Left kidney (tissue), 8 donors: ENCODE data around the gene FAM151B. TPM values are rescaled to one million over a fixed set of nuclear protein-coding genes. Genes with fewer than 3 reads are reported as not detected.
A peak's percentile ranks its signal among the peaks of the same experiment; 100 is the strongest.
"Not testable (repeated sequence)": the region's sequence is repeated elsewhere in the genome, so short reads cannot be mapped to it uniquely, and the experiment has no call there.

Experiments
- DNase-seq: peaks from one replicate; pipeline ENCODE4 v3.0.0-alpha.2; 2013
- long read RNA-seq, 8 donors: transcript quantifications; one replicate each; lab custom pipeline, GENCODE V29; 2026
- polyA plus RNA-seq: library from polyadenylated mRNA; unstranded; fragments of 120-200 nt; gene quantifications from one replicate; pipeline ENCODE4 v1.2.1, GENCODE V29; 2013; ENCODE audit not compliant: insufficient read length

The FAM151B gene, protein sequence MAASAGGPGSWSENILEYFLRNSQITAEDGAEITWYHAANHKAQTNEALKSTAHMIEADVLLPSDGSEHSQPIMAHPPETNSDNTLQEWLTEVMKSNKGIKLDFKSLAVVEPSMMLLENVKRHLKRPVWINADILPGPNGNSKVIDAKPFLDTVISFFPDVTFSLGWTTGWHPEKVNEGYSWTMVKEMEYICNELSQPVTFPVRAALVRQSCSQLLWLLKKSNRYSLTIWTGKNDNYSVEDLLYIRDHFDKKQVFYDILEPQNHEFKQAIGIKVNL
- 4.2 TPM for polyA plus RNA-seq
- long read RNA-seq, donor 1: 0 reads
- long read RNA-seq, donor 2: 0 reads
- long read RNA-seq, donor 3: 0 reads
- long read RNA-seq, donor 4: 0 reads
- long read RNA-seq, donor 5: 0 reads
- long read RNA-seq, donor 6, partial matches to known transcripts: 0 of 1 reads
- long read RNA-seq, donor 6, other reads (novel, unspliced or antisense): 0 of 1 reads
- long read RNA-seq, donor 7: 0 reads
- long read RNA-seq, donor 8: 0 reads

DNA sequence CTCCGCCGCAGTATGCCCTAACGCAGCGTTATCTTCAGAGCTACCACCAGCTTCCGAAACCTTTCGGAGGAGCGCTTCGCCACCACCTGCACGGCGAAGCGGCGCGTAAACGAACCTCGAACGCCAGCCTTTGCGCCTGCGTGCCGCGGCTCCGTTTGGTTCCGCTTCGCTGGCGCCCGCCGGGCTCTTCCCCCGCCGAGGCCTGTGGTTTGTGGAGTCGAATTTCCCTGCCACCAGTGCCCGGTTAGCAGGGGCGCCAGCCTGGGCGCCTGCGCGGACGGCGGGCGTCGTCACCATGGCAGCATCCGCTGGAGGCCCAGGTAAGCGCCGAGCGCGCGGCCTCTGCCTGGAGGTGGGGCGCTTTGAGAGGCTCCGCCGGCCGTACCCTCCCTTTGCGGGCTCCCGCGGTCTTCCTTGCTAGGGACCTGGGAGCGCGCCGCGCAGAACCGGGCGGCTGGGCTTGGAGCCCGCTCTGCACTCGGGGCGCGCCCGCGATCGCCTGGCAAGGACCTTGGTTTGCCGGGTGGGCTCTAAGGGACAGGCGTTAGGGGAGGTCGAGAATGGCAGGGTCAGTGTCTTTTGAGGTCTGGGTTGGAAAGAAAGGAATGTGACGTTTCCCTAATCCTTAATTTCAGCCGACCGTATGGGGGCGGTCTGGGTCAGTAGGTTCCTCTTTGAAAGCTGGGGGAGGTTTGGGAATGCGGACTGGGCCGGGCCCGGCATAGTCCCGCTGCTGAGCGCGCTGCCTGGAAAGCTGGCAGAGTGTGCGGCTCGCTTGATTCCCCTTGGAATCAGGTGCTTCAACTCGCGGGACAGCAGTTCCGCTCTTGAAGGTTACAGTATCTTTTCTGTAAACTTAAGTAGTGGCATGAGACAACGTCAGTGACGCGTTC is at the start of gene FAM151B:
Gene FAM151B (plus strand): TSS at position 272 of the 893 bp plus-strand sequence. CDS start 24 bp downstream, at position 296.
- DNase-seq: peak; percentile 91

DNA sequence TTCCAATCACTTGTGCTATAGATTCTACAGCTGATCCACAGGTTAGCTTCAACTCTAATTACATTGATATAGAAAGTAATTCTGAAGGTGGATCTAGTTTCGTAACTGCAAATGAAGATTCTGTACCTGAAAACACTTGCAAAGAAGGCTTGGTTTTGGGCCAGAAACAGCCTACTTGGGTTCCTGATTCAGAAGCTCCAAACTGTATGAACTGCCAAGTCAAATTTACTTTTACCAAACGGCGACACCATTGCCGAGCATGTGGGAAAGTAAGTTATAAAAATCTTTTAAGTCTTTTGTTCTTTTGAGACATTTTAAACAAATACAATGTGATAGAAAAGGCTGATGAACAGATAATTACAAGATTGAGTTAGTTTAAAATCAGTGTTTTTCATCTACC is 49.2 kb upstream of the FAM151B start:
- no peak for DNase-seq

DNA sequence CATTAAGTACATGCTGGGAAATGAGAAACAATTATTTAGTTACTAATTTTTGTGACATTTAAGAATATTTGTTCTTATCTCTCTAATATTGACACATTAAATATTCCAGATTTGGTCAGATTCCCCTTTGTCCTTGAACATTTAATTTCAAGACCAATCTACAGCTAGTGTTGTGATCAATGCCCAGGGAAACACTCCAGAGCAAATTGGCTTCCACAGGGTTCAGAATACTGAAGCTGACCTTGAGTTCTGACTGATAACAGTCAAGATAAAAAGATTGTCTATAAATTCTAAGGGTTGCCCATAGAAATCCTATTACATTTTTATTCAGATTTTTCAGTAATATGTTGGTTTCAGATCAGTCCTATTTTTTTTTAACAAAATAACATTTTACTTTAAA is 48.7 kb upstream of the FAM151B start:
- DNase-seq: no peak

DNA sequence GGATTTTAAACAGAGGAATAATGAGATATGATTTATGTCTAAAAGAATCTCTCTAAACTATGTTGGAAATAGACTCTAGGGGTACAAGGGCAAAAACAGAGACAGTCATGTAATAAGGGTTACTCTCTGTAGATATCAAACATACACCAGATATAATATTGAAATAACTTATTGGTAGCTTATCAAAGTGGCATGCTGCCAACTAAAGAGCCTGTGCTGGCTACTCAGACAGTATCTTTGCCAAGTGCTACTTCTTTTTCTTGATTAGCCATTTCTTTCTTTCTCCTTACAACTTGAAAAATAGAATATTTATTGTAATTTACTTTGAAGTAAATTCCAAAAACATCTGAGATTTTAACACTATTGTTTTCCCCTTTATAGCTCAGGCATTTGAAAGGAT is 45.2 kb upstream of the FAM151B start:
- no peak for DNase-seq

DNA sequence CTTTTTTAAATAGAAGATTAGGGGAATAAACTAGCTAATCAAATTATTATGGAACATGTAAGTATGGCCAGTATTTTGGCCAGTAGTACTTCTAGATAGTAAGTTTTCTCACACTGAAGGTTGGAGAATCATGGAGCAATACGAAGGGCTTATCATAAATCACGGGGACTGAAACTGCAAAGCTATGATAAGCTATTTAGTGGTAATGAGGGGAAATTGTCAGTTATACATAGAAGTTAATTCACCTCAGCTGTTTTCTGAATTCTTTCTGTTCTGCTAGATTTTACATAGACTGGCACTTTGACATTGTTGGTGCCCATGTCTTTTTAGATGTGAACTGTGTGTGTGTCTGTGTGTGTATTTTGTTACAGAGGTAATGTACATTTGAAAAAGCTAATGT is 34.5 kb upstream of the FAM151B start:
- no peak for DNase-seq

DNA sequence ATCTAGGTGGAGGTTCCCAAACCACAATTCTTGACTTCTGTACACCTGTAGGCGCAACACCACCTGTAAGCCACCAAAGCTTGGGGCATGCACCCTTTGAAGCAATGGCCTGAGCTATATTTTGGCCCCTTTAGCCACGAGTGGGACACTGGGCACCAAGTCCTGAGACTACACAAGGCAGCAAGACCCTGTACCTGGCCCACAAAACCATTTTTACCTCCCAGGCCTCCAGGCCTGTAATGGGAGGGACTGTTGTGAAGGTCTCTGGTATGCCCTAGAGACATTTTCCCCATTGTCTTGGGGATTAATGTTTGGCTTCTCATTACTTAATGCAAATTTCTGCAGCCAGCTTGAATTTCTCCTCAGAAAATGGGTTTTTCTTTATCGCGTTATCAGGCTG is 24.6 kb upstream of the FAM151B start:
- no peak for DNase-seq

DNA sequence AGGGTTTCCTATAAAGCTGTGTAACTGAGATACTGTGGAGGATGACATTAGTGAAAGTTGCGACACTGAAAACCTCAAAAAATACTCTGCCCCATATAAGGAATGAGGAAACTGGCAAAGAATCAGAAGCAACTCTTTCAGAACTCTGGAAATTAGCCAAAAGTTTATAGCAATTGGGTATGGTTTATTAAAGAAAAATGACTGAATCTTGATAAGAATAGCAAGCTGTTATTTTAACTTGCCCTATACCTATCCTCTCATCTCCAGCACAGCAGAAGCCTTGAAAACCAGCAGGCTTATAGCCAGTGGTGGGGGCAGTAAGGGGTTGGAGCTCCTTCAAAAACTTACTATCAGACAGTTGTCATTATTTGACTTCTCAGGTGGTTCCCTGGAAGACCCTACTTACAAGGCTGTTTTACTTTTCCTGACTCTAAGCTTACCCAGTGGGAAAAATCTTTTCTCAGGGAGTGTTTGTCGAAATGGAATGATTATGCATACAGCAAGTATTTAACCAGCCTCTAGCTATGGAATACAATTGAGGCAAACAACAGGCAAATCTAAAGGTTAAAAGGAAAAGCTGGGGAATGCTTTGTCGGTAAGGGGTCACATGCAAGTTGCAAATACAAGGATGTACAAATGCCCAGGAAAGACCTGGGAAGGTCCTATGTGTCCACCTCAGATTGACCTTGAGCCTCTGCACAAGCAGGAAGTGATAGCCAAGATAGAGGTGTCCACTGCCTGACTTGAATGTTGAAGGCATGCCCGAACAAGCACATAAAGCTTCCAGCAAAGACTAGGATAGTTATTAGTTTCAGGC is 21.0 kb upstream of the FAM151B start:
- no peak for DNase-seq

DNA sequence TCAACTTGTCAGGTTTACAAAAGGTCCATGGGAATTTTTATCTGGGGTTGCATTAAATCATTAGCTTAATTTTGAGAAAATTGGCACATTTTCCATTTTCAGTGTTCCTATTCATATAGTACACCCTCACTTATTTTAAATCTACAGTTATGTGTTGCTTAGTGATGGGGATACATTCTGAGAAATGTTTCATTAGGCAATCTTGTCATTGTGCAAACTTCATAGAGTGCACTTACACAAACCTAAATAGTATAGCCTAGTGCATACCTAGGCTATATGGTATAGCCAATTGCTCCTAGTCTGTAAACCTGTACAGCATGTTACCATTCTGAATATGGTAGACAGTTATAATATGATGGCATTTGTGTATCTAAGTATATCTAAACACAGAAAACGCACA is 19.8 kb upstream of the FAM151B start:
- DNase-seq: no peak

DNA sequence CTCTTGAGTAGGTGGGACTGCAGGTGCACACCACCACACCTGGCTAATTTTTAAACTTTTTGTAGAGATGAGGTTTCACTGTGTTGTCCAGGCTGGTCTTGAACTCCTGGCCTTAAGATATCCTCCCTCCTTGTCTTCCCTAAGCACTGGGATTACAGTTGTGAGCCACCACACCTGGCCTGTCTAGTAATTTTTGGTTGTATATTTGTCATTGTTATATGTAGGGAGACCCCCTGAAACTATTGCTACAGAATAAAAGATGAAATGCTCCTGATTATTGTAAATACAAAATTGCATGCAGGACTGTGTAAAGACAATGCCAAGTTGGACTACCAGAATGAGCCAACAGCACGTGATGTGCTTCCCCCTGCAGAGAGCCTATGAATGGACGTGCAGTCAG is 17.3 kb upstream of the FAM151B start:
- not testable (repeated sequence) for DNase-seq

DNA sequence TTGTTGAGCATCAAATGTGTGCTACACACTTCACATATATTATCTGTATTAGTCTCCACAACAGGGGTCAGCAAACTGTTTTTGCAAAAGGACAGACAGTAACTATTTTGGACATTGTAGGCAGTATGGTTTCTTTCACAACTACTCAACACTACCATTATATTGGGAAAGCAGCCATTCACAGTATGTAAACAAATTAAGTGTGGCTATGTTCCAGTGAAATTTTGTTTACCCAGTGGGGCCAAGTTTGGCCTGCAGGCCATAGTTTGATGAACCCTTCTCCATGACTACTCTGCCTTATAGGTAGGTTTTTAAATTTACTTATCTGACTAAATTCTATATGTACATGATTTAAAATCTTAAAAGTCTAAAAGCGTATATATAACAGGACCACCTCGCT is 13.0 kb upstream of the FAM151B start:
- no peak for DNase-seq

DNA sequence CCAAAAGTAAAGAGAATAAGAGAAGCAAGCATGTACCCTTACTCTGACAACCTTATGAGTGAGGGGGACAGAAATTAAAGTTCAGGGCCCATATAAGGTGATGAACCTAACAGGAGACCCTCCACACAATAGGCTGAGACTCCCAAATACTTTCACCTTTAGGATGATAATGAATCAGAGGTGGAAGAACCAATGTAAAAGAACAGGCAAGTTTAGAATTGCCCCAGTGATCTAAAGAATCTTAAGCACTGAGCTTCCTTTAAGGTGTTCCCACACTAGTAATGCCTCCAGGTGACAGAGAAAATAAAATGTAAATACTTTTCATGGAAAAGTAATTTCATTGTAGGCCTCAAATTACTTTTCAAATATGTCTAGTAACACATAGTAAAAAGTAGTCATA is 8.2 kb upstream of the FAM151B start:
- no peak for DNase-seq

DNA sequence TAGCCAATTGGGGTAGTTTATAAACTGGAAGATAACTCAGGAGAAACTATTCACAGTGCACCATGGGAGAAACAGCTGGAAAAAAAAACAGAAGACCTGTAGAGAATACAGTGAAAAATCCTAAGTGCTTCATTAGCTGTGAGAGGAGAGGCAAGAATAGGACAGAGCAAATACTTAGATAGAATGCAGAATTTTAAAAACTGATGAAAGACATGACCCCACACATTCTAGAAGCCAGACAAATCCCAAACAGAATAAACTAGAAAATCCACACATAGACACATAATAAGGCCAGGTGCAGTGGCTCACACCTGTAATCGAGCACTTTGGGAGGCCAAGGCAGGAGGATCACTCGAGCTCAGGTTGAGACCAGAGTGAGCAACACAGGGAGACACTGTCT is 7.5 kb upstream of the FAM151B start:
- DNase-seq: no peak

DNA sequence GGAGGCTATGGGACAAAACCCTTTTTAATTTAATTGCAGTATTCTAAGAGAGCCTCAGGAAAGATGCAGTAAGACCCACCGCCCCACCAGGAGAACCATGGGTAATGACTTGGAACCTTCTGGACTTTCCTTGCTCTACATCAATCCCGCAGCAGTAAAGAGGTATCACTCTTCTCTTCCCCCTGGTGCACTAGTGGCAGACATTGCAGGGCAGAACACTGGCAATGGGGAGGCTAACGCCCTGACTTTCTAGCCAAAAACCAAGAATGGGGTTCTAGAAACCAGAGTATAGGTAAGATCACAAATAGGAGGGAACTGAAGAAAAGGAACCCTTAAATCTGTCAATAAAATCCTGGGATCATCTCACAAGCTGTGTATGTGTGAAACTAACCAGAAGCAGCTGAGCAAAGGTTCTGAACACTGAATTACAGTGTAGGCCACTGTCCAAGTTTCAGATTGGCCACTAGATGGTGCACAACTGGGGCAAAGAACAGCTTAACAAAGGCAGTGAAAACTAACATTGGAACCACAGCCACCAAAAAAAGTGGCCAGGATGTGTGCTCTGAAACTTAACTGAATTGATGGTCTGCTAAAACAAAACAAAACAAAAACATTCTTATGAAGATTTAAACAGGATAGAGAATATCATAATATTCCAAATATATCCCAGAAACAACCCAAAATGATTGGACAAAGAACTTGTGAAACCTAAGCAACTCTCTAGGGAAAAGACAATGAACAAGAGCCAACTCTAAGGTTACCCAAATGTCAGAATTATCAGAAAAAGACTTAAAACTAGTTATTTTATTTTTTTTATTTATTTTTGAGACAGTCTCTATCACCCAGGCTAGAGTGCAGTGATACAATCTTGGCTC is 6.6 kb upstream of the FAM151B start:
- DNase-seq: no peak

DNA sequence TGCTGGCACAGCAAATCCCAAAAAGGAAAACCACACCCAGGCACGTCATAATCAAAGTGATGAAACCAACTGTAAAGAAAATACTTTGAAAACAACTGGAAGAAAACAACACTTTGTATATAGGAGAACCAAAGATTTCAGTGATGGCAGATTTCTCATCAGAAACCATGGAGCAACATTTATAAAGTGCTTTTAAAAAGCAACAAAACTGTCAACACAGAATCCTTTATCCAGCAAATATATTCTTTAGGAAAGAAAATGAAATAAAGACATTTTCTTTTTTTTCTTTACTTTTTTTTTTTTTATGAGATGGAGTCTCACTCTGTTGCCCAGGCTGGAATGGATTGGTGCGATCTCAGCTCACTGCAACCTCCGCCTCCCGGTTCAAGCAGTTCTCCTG is 5.3 kb upstream of the FAM151B start:
- no peak for DNase-seq

DNA sequence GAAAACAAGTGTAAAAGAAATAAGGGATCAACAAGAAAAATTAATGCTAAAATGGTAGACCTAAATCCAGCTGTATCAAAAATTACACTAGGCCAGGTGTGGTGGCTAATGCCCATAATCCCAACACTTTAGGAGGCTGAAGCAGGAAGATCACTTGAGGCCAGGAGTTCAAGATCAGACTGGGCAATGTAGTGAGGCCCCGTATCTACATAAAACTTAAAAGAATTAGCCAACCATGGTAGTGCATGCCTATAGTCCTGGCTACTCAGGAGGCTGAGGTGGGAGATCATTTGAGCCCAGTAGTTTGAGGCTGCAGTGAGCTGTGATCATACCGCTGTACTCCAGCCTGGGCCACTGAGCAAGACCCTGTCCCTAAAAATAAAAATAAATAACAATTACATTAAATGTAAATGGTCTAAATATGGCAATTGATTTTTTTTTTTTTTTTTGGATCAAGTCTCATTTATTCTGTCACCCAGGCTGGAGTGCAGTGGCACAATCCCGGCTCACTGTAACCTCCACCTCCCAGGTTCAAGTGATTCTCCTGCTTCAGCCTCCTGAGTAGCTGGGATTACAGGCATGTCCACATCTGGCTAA is 4.2 kb upstream of the FAM151B start:
- no peak for DNase-seq

DNA sequence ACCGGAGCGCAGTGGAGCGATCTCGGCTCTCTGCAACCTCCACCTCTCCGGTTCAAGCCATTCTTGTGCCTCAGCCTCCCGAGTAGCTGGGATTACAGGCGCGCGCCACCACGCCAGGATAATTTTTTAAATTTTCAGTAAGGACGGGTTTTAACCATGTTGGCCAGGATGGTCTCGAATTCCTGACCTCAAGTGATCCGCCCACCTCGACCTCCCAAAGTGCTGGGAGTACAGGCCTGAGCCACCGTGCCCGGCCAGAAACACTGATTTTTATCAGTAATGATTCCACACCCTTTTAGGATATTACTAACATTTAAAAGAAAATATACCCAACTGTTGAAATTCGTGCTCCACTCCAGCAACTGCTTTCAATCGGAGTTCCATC is 464 bp upstream of the FAM151B start:
- DNase-seq: no peak

DNA sequence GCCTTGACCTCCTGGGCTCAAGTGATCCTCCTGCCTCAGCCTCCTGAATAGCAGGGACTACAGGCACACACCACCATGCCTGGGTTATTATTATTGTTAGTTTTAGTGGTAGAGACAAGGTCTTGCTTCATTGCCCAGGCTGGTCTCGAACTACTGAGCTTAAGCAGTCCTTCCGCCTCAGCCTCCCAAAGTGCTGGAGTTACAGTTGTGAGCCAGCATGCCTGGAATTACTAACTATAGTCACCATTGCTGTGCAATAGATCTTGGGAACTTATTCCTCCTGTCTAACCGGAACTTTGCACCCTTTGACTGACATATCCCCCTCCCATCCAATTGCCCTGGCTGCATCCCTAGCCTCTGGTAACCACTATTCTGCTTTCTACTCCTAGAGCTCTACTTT is 3.4 kb downstream of the FAM151B start:
- DNase-seq: no peak

DNA sequence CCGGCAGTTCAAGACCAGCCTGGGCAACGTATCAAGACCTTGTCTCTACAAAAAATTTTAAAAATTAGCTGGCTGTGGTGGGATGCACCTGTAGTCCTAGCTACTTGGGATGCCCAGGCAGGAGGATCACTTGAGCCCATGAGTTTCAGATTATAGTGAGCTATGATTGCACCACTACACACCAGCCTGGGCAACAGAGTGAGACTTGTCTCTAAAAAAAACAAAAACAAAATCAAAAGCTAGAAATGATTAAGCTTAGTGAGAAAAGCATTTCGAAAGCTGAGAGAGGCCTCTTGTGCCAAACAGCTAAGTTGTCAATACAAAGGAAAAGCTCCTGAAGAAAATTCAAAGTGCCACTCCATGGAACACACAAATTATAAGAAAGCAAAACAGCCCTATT is 4.8 kb downstream of the FAM151B start:
- DNase-seq: no peak

DNA sequence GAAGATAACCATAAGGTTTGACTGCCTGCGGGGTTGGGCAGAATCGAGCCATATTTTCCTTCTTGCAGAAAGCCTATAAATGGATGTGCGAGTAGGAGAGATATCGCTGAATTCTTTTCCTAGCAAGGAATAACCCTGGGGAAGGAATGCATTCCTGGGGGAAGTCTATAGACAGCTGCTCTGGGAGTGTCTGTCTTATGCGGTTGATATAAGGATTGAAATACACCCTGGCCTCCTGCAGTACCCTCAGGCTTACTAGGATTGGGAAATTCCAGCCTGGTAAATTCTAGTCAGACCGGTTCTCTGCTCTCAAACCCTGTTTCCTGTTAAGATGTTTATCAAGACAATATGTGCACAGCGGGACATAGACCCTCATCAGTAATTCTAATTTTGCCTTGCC is 5.5 kb downstream of the FAM151B start:
- DNase-seq: not testable (repeated sequence)

DNA sequence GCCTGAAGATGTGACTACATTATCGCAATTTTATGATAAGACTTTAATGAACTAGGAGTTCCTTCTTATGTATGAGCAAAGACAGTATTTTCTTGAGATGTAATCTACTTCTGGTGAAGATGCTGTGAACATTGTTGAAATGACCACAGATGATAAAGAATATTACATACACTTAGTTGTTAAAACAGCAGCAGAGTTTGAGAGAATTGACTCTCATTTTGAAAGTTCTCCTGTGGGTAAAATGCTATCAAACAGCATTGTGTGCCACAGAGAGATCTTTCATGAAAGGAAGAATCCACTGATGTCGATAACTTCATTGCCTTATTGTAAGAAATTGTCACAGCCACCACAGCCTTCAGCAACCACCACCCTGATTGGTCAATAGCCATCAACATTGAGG is 8.0 kb downstream of the FAM151B start:
- DNase-seq: no peak

DNA sequence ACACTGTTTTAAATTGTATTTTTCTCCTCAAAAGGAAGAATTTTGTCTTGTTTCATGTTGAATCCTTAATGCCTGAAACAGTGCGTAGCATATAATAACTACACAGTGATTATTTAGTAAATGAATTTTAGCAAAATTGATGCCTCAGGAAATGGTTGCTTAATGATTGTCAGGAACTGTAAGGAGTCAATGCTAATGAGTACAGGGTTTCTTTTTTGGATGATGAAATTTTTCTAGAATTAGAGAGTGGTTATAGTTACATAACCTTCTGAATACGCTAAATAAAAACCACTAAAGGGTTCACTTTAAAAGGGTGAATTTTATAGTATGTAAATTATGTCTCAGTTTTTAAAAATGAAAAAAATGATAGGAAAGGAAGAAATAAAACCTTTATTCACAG is 14.9 kb downstream of the FAM151B start:
- DNase-seq: no peak
